NCI-H510A treated with DMSO at 0.1 percent for 48 hours (cell line): ENCODE data around the gene ALDH3B1.
"Not testable (repeated sequence)": the region's sequence is repeated elsewhere in the genome, so short reads cannot be mapped to it uniquely, and the experiment has no call there.

Experiments used
- DNase-seq: peaks from one replicate; lab custom pipeline; 2025; lab: John Stamatoyannopoulos, UW

Gene ALDH3B1, protein sequence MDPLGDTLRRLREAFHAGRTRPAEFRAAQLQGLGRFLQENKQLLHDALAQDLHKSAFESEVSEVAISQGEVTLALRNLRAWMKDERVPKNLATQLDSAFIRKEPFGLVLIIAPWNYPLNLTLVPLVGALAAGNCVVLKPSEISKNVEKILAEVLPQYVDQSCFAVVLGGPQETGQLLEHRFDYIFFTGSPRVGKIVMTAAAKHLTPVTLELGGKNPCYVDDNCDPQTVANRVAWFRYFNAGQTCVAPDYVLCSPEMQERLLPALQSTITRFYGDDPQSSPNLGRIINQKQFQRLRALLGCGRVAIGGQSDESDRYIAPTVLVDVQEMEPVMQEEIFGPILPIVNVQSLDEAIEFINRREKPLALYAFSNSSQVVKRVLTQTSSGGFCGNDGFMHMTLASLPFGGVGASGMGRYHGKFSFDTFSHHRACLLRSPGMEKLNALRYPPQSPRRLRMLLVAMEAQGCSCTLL

DNA sequence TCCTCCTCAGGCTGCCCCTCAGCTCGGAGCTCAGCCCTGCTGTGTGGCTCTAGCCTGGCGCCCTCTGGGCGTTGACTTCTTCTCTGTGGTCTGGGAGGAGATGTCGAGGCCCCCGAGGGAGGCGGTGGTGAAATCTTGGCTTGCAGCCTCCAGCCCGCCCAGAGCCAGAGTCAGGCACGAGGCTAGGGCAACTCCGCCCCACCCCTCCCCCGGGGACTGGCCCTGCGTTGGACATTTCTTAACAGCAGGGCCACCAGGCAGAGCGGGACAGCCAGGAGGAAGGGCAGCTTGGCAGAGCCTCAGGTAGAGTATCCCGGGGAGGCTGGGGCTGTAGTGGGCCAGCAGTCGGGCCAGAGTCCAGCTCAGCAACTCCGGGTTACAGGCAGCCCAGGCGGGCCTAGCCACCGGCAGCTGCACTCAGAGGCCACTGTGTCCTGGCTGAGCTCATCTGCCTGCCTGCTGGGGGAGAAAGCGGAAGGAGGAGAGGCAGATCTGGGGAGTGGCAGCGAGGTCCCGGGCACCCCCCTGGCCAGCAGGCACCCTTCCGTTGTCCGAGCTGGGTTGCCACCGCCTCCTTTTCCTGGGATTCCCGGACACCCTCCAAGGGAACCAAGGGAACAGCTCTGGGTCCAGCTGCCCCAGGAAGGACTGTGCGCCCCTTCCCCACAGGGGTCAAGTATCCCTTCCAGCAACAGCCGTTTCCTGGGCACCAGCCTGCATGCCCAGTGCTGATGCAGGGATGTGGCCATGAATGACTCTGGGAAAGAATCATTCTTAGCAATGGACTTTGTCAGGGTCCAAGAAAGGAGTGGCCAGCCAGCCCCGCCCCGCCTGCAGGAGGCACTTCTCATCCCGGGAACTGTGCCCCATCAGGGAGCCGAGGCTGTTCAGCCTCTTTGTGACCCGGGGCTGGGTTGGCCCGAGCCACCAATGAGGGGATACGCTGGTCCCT is at the start of gene ALDH3B1:
ALDH3B1 (plus strand) TSS at position 238 of the 952 bp plus-strand sequence. CDS start 4,971 bp downstream, outside the sequence.
- DNase-seq: no peak

DNA sequence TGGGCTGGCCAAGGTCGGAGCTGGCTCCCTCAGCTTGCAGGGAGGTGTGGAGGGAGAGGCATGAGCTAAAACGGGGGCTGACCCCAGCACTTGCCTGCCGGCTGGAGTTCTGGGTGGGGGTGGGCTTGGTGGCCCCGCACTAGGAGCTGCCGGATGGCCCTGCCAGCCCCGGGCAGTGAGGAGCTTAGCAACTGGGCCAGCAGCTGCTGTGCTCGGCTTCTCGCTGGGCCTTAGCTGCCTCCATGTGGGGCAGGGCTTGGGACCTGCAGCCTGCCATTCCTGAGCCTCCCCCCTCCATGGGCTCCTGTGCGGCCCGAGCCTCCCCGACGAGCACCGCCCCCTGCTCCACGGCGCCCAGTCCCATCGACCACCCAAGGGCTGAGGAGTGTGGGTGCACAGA is 46.9 kb upstream of the ALDH3B1 start:
- not testable (repeated sequence) for DNase-seq

DNA sequence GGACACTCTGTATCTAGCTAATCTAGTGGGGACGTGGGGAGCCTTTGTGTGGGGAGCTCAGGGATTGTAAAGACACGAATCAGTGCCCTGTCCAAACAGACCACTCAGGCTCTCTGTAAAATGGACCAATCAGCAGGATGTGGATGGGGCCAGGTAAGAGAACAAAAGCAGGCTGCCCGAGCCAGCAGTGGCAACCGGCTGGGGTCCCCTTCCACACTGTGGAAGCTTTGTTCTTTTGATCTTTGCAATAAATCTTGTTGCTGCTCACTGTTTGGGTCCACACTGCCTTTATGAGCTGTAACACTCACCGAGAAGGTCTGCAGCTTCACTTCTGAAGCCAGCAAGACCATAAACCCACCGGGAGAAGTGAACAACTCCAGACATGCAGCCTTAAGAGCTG is 46.2 kb upstream of the ALDH3B1 start:
- DNase-seq: not testable (repeated sequence)

DNA sequence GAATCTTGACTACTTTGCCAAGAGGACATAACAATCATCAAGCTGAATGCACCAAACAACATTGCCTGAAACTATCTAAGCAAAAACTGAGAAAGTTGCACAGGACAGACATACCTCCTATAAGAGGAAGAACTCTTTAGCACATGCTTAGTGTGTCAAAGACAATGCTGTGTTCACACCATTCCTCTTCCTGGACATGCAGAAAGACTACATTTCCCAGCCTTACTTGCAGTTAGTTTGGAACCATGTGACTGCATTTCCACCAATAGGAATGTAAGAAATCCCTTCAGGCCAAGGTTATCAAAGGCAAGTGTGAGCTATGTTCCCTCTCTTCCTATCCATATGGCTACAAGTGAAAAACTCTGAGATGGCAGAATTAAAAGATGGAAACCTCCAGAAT is 45.4 kb upstream of the ALDH3B1 start:
- DNase-seq: not testable (repeated sequence)

DNA sequence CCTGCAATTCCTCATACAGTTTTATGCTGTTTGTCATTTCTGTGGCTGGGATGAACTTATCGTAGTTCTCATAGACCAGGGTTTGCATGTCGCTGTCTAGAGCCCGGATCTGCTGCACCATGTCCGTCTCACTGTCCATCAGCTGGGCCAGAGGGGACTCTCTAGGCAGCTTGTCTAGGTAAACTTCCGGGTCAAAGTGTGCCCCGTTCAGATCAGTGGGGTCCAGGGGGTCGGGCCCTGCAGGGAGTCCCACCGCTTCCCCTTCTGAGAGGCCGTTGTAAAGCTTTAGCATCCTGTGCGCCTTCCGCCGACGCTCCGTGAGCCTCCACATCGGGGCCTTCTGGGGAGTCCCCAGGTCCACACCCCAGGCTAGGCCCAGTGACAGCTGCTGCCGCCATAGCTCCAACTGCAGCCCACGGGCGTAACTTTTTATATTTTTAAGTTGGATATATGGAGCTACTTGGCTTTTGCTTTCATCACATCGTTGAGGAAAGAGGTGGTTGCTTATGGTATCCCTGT is 44.2 kb upstream of the ALDH3B1 start:
- DNase-seq: not testable (repeated sequence)

DNA sequence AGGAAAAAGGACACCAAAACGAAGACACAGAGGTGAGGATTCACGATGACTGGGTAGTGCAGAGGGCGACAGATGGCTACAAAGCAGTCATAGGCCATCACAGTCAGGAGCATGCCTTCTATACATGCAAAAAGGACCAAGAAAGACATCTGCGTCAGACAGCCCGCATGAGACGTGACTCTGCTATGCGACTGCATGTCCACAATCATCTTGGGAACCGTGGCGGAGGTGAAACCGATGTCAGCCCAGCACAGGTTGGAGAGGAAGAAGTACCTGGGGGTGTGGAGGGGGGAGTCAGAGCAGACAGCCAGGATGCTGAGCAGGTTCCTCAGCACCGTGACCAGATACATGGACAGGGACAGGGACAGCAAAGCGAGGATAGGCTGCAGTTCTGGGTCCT is 35.4 kb upstream of the ALDH3B1 start:
- not testable (repeated sequence) for DNase-seq

DNA sequence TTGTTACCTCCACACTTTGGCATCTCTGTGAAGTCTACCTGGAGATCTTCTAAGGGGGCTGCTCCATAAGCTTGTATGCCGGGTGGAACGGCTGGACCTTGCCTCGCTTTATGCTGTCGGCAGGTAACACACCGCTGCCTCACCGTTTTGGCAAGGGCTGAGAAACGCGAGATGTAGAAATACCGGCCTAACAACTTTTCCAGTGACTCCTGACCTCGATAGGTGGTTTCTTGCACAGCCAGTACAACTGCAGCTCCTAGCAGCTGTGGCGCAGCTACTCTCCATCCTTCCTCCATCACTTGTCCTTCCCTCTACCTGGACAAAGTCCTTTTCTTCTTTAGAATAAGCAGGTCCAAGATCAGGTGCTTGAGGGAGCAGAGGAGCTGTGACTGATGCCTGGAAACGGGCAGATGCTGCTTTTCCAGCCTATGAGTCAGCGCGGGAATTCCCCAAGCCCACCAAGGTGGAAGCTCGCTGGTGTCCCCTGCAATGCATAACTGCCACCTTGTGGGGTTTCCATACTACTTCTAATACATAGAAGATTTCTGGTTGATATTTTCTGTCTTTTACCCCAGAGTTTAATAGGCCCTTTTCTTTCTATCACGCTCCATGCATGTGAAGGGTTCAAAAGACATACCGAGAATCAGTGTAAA is 31.2 kb upstream of the ALDH3B1 start:
- DNase-seq: peak; percentile 77

DNA sequence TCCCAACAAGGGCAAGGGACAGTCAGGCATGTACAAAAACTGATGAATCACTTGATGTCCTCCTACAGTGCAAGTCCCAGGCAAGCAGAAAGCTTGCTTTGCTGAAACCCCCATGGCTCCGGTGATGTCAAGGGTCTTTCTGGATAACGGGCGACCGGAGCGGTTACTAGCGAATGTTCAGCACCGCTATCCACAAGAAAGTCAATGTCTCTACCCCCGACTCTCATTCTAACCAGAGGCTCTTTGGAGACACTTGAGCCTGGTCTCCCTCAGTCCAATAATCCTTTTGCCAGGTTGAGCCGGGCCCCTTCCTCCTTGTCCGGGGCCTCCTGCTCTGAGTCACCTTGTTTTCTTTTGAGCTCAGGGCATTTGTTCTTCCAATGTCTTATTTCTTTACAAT is 28.9 kb upstream of the ALDH3B1 start:
- DNase-seq: not testable (repeated sequence)

DNA sequence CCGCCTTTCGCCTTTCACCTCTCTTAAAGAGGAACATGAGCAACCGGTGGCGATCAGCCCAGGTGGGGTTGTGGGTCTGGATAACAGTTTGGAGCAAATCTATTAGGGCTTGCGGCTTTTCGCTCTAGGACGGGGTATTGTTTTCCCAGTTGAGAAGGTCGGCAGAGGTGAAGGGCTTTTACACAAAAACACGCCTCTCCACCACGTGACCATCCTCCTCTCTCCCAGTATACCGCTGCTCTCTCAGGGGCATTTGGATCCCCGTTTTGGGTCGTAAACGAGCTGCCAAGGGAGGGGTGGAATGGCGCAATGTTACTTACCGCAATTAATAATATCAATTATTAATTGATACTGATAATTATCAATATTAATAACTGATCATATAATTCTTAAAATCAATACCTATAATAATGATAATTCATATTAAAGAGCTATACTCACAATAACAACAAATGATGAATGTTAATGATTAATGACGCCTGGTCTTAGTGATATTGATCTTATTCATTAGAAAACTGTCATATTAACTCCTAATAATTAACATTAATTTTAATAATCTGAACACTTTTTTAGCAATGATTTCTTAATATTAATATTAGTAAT is 27.8 kb upstream of the ALDH3B1 start:
- not testable (repeated sequence) for DNase-seq

DNA sequence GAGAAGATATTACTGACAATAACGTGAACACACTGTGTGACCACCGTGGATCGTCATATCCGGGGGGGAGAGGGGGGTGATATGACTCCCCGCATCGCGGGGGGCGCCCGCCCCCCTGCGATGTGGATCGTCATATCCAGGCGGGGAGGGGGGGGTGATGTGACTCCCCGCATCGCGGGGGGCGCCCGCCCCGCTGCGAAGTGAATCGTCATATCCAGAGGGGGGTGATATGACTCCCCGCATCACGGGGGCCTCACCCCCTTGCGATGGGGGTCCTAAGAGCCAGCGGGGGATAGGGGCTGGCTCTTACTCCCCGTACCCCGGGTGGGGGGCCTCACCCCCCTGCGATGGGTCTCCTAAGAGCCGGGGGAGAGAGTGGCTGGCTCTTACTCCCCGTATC is 26.2 kb upstream of the ALDH3B1 start:
- DNase-seq: no peak

DNA sequence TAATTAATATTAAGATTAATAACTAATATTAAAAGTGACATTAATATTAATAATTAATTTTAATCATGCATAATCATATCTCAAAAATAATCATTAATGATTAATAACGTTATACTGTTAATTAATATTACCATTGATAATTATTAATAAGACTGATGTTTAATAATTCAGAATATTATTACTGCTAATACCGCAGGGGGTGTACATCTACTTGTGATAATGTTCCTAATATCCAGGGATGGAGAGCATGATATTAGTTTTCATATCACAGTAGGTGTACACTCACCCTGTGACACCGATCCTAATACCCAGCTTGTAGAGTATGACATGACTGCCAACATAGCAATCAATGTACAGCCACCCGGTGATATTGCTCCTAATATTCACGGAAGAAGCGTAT is 24.8 kb upstream of the ALDH3B1 start:
- not testable (repeated sequence) for DNase-seq

DNA sequence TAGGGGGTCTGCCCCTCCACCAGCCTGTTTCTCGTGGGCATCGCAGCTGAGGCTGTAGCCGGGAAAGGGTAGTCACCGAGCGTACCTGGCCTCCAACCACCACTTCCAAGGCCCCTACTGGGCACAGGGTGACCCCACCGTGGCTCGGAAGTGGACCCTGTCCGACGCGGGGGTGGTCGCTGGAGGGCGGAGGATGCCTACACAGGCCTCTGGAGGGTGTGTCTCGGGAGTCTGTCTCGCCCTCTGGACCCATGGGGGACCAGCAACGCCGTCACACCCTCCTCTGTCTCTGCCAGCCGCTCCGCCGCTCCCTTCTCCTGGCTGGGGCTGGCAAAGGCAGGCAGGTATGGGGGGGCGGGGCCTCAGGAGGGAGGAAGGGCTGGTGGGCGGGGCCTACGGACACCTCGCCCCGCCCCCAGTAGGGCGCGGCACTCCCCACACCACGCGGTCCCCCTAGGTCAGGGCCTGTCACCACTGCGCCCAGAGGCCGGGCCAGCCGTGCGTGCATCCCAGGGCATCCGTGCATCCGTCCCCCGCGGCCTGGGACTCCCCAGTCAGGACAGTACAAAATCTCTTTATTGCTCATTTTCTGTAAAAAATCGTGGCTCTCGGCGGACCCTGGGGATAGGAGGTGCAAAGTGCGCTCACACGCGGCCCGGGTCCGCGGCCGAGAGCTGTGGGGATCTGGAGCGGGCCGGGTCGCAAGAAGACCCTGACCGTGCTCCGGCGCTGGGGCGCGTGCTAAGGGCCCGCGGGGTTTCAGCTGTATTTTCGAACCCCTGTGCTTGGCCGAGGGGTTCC is 19.4 kb upstream of the ALDH3B1 start:
- not testable (repeated sequence) for DNase-seq

DNA sequence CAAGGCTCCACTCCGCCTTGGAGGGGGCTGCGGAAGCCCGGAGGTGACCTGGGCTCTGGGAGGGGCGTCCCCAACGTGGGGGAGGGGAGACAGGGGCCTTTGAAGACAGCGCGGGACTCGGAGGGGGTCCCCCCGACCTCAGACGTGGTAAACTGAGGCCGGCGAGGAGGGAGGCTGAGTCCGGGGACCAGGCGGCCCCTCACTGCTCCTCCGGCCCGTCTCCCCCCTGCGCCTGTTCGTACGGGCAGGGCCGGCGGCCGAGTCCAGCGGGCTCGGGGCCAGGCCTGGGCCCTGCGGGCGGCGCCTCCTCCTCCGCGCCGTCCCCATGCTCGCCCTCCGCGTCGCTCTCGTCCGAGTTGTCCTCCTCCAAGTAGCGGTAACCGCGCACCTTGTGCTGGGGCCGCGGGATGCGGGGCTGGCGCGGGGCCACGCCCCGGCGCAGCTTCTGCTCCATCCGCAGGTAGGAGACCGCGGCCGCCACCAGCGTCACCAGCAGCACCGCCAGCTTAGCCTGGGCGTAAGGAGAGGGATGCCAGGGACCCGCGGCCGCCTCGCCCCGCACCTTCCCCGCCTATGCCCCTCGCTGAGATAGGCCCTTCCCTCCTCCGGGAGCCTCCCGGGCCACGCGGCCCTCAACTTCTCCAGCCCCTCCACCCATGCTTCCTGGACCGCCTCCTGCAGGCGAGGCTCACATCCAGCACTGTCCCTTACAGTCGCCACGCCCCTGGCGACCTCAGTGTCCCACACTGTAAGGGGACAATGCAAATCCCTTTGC is 18.6 kb upstream of the ALDH3B1 start:
- DNase-seq: not testable (repeated sequence)

DNA sequence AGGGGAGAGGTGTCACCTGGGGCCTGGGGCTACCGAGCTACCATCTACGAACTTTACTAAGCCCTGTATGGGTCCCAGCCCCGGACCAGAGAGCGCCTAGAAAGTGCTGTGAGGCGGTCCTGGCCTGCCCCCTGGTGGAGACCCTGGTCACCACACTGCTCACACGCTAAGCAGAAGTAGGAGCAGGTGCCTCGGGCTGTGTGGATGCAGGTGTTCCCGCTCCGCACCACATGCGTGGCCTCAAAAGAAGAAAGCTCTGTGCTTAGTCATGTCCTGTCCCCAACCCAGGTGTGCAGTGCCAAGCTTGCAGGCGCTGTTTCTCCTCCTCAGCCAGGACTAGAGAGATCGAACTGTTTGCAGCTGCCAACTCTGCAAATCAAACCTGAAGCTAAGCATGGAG is 16.3 kb upstream of the ALDH3B1 start:
- peak; percentile 53 for DNase-seq

DNA sequence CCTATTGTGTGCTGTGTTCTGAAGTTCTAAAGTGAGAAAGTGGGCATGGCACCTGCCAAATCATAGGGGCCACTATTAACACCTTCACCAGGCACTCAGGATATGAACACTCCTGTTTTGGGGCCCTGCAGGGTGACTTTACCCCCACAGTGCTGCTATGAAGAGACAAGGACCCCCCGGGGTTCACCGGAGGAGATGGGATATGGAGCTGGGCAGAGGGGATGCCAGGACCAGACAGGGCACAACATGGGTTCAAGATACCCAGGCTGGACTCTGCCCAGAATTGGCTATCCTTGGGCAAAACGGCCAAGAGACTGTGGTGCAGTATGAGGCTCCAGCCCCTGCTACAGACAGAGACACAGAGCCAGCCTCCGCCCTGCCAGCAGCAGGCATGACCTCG is 15.7 kb upstream of the ALDH3B1 start:
- not testable (repeated sequence) for DNase-seq

DNA sequence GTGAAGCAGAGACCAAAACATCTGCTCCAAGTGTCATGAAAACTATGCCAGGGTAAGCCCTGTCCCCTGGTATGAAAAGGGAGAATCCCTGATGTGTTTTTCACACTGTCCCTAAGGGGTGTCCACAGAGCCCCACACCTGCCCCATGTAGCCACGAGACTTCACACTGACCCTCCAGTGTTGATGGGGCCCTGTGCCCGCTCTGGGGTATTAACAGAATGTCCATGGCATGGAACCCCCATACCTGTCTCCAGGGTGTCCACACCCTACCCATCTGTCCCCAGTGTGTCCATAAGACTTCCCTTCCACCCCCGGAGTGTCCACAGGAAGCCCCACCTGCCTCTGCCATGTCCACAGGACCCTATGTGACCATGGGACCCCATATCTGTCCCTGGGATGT is 15.0 kb upstream of the ALDH3B1 start:
- DNase-seq: not testable (repeated sequence)

DNA sequence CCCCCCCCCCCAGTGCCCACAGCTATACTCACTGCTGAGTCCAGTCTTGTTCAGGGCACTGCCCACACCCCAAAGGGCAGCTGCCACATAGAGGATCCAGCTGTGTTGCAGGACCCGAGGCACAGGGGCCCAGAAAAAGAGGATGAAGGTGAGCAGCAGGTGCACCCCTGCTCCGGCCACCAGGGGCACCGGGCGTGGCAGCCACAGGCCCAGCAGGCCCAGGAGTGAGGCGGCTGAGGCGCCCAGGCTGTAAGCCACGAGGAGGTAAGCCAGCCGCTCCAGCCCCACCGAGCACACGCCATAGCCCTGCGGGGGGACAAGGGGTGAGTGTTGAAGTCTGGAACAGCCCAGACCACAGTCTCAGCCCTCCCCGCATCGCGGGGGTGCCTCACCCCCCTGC is 14.5 kb upstream of the ALDH3B1 start:
- DNase-seq: not testable (repeated sequence)

DNA sequence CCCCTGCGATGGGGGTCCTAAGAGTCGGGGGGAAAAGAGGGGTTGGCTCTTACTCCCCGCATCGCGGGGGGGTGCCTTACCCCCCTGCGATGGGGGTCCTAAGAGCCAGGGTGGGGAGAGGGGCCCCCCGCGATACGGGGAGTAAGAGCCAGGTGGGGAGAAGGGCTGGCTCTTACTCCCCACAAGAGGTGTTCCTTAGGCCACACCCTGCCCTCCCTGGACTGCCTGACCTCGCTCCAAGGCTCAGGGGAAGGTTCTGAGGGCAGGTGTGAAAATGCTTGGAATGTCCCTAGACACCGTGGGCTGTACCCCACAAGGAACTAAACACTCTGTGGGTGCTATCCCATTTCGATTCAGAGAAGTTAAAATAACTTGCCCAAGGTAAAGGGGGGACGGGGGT is 14.1 kb upstream of the ALDH3B1 start:
- no peak for DNase-seq

DNA sequence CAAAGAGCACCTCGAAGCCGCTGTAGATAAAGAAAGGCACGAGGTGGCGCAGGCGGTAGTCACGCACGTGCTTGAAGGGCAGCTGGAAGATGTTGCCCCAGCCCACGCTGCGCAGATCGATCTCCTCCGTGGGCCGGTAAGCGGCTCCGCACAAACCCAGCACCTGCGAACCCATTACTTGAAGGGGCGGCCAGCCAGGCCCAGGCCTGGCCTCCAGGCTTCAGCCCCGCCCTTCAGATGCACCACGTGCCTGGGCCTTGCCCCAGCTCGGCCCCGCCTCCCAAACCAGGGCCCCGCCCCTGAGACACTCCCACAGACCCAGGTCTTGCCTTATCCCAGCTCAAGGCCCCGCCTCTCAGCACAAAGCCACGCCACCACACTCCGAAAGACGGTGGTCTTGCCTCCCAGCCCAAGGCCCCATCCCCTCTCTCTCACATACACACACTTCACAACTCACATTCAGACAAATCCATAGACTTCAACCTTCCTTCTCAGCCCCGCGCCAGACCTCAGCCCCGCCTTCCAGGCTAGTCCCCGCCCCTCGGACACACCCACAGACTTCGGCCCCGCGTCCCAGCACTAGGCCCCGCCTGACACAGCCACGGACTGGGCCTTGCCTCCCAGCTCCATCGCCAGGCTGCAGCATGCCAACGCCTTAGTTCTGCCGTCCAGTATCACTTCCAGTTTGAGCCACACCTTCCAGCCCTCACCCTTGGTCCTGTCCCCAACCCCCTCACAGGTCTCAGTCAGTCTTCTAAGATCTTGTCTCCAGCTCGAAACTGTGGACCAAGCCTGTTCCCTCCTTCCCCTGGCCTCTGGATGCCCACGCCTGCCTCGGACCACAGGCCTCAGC is 13.3 kb upstream of the ALDH3B1 start:
- DNase-seq: no peak
